Gastroesophageal sphincter (tissue), 4 donors: ENCODE measurements around the gene RAB24. TPM values are rescaled to one million over a fixed set of nuclear protein-coding genes. Genes with fewer than 3 reads are reported as not detected.

Source experiments
- ATAC-seq: fragments of 150-250 bp; one replicate; pipeline ENCODE4 v1.9.1; 2016; ENCODE audit warnings: mild to moderate bottlenecking, moderate library complexity
- H3K27ac ChIP-seq, 4 donors: fragments of 200-600 bp; sonication (generic) in 3 of 4; 1 replicate in 3 of 4; 2 replicates in 1 of 4; pipeline ENCODE4 v1.5.1; 2016 to 2019
- H3K27me3 ChIP-seq: fragments of 200-600 bp; sonication (generic); one replicate; pipeline ENCODE4 v1.5.1; 2019
- H3K36me3 ChIP-seq, 2 donors: fragments of 200-600 bp; sonication (generic); one replicate each; pipeline ENCODE4 v1.5.1; 2019; ENCODE audit warnings: control low read depth in 1 of 2
- H3K4me1 ChIP-seq, 3 donors: fragments of 200-600 bp; sonication (generic); 1 replicate in 2 of 3; 2 replicates in 1 of 3; pipeline ENCODE4 v1.5.1; 2016 to 2019; ENCODE audit warnings: control low read depth in 2 of 3
- H3K4me3 ChIP-seq, 2 donors: fragments of 200-600 bp; sonication (generic); one replicate each; pipeline ENCODE4 v1.5.1; 2019; ENCODE audit warnings: mild to moderate bottlenecking in 1 of 2, moderate library complexity in 1 of 2
- H3K9me3 ChIP-seq, 3 donors: fragments of 200-600 bp; sonication (generic); one replicate each; pipeline ENCODE4 v1.5.1; 2017 to 2019; ENCODE audit warnings: control low read depth in 2 of 3
- EP300 ChIP-seq: sonication (generic); formaldehyde crosslinking; IDR thresholded peaks from one replicate; pipeline ENCODE4 v1.6.1; 2017; ENCODE audit warnings: antibody characterized with exemption, mild to moderate bottlenecking
- POLR2A ChIP-seq, 2 donors: fragments of 450-650 bp; IDR thresholded peaks; one replicate each; pipeline ENCODE4 v1.6.1; 2017; ENCODE audit warnings: antibody characterized with exemption in 2 of 2, mild to moderate bottlenecking in 2 of 2, moderate library complexity in 1 of 2
- POLR2AphosphoS5 ChIP-seq: sonication (generic); formaldehyde crosslinking; IDR thresholded peaks from one replicate; pipeline ENCODE4 v1.6.1; 2017; ENCODE audit warnings: antibody characterized with exemption
- WGBS, 2 donors: methylation state at CpG; one replicate each; pipeline ENCODE4 v1.1.5; 2018; ENCODE audit warnings: low coverage in 1 of 2; 5-methylcytosine and 5-hydroxymethylcytosine counted together
- total RNA-seq, 4 donors: library from RNA; depleted of rRNA; stranded (reverse); fragments of >200 nt; gene quantifications; one replicate each; pipeline ENCODE4 v1.1.0, GENCODE V29; 2016
- TF ChIP-seq, protein P1 (sequence below), 4 experiments: fragments of 200-600 bp in 2 of 4; fragments of 450-650 bp in 2 of 4; sonication (generic) in 1 of 4; IDR thresholded peaks; one replicate each; pipeline ENCODE4 v1.5.1; 2017 to 2019; ENCODE audit warnings: antibody characterized with exemption in 4 of 4, mild to moderate bottlenecking in 2 of 4, moderate library complexity in 2 of 4

Gene RAB24
- total RNA-seq, 4 donors from 2014 or later: 21.4 to 32.4 (median 24.8) TPM

DNA sequence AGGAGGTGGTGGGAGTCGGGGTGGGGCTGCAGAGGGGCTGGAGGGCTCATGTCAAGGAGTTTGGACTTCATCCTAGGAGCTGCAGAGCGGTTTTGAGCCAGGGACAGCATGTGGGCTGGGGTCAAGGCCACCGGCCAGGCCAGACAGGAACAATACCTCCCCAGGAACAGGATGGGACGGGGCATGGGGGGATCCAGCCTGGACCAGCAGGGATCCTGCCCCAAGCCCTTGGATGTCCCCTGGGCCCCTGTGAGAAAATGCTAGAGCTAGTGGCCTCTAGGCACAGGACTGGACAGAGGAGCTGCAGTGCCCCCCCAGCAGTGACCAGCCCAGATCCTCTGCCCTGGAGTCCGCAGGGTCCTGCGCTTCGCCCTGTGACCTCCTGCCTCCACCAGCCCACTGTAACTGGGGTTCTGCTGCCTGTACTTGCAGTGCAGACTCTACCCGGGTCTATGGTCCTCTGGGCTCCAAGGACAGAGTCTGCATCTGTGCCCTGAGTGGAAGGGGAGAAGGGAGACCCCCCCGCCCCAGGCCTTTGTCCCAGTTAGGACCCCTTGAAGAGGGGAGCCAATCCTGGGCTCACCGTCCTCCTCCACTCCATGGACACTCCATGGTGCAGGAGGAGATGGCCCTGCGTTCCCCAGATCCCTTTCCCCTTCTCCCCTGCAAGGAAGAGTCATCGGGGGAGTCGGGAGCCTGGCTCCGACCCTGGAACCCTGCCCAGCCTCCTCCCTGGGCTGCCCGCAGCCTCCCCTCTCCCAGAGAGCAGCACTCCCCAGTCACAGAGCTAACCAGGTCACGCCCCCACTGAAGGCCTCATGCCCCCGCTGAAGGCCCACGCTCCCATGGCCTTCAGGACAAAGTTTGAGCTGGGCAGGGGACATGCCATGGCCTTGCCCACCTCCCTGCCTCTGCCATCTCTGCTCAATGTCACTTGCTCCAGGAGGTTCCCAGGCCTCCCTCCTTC is 11.1 kb upstream of the RAB24 start:
- TF ChIP-seq POLR2AphosphoS5 (no peak), POLR2A (IDR thresholded peaks at IDR 0.05) (no peak), EP300 (no peak)
- TF ChIP-seq, protein P1, sequence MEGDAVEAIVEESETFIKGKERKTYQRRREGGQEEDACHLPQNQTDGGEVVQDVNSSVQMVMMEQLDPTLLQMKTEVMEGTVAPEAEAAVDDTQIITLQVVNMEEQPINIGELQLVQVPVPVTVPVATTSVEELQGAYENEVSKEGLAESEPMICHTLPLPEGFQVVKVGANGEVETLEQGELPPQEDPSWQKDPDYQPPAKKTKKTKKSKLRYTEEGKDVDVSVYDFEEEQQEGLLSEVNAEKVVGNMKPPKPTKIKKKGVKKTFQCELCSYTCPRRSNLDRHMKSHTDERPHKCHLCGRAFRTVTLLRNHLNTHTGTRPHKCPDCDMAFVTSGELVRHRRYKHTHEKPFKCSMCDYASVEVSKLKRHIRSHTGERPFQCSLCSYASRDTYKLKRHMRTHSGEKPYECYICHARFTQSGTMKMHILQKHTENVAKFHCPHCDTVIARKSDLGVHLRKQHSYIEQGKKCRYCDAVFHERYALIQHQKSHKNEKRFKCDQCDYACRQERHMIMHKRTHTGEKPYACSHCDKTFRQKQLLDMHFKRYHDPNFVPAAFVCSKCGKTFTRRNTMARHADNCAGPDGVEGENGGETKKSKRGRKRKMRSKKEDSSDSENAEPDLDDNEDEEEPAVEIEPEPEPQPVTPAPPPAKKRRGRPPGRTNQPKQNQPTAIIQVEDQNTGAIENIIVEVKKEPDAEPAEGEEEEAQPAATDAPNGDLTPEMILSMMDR (IDR thresholded peaks at IDR 0.05): no peak
- 89 to 100% methylated on average over 3 of the region's 18 CpGs for WGBS, 2 donors
- Histone ChIP-seq H3K27ac (no peak overlapping the region), H3K27me3 (no peaks in the 10 kb centered on the region), H3K4me3 (no peak overlapping the region), H3K36me3 (peaks cover 0 to 7% of the 10 kb centered on the region in 2 donors), H3K4me1 (peaks cover 0 to 28% (median 18%) of the 10 kb centered on the region in 3 donors), H3K9me3 (no peaks in the 10 kb centered on the region)
- ATAC-seq: no peak

DNA sequence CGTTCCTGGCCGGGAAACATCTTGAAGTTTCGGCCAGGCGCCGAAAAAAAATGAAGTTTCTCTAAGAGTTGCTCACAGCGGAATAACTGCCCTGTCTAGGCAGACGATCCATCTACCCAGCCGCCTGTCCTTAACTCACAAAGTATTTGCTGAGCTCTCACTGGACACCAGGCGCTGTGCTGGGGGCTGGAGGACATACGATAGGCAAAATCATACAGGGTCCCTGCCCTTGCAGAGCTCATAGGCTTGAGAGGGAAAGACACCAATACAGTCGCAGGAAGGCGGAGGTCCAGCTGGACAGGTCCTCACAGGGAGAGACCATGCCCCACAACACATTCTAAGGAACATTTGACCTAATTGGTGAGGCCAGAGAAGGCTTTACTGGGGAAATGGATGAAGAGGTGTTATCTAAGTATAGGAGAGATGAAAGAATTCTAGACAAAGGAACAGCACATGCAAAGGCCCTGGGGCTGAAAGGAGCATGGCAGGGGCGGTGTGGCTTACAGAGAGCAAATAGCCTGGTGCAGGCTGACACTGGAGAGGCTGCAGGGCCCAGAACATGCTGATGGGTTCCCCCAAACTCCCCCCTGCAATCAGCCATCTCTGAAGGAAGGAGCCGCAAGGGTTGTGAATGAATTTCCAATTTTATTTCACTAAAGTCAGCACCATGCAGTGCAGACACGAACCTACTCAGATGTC is 10.2 kb upstream of the RAB24 start:
- Histone ChIP-seq H3K9me3 (no peaks in the 10 kb centered on the region), H3K36me3 (peaks cover 0 to 7% of the 10 kb centered on the region in 2 donors), H3K4me3 (no peak overlapping the region), H3K27me3 (no peaks in the 10 kb centered on the region), H3K27ac (no peak overlapping the region), H3K4me1 (peaks cover 0 to 28% (median 18%) of the 10 kb centered on the region in 3 donors)
- TF ChIP-seq EP300 (no peak), POLR2A (IDR thresholded peaks at IDR 0.05) (no peak), POLR2AphosphoS5 (no peak)
- TF ChIP-seq, protein P1 (IDR thresholded peaks at IDR 0.05): no peak
- whole genome bisulfite sequencing, 2 donors: 86 to 100% methylated on average over 2 to 5 of the region's 15 CpGs
- ATAC-seq: no peak

DNA sequence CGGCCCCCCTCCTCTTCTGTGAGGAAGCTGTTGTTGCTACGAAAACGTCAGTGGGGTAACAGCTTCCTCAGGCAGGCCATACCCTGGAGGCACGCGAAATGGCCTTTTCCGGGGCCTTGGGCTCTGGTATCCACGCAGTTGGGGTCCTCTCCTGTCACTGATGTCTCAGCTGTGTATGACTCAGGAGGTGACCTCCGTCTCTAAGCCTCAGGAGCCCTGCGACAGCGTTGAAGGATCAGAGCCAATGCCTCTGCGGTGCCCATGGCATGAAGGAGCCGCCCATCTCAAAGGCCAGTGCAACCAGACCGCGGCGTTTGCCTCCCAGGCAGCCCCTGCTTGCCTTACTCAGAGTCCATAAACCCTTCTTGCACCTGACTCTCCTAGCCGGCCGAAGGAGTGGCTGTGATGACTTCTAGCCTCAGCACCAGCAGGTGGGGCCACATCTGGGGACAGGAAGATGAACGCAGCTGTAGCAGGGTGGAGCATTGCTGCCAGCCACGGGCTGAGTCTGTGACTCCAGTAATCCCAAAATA is 9.2 kb upstream of the RAB24 start:
- Histone ChIP-seq H3K9me3 (no peaks in the 10 kb centered on the region), H3K4me3 (peak overlapping the region in 1 of 2 donors; percentile 63), H3K27ac (peak overlapping the region in 1 of 4 donors; percentile 74), H3K36me3 (peaks cover 0 to 11% of the 10 kb centered on the region in 2 donors), H3K27me3 (no peaks in the 10 kb centered on the region), H3K4me1 (peaks cover 0 to 28% (median 18%) of the 10 kb centered on the region in 3 donors)
- TF ChIP-seq POLR2A (IDR thresholded peaks at IDR 0.05): no peak
- no peak for TF ChIP-seq EP300
- no peak for TF ChIP-seq POLR2AphosphoS5
- TF ChIP-seq, protein P1 (IDR thresholded peaks at IDR 0.05): no peak
- ATAC-seq: no peak
- 17% methylated on average over 7 of the region's 19 CpGs; no CpG with 5 or more reads in 1 of the 2 donors for WGBS, 2 donors

DNA sequence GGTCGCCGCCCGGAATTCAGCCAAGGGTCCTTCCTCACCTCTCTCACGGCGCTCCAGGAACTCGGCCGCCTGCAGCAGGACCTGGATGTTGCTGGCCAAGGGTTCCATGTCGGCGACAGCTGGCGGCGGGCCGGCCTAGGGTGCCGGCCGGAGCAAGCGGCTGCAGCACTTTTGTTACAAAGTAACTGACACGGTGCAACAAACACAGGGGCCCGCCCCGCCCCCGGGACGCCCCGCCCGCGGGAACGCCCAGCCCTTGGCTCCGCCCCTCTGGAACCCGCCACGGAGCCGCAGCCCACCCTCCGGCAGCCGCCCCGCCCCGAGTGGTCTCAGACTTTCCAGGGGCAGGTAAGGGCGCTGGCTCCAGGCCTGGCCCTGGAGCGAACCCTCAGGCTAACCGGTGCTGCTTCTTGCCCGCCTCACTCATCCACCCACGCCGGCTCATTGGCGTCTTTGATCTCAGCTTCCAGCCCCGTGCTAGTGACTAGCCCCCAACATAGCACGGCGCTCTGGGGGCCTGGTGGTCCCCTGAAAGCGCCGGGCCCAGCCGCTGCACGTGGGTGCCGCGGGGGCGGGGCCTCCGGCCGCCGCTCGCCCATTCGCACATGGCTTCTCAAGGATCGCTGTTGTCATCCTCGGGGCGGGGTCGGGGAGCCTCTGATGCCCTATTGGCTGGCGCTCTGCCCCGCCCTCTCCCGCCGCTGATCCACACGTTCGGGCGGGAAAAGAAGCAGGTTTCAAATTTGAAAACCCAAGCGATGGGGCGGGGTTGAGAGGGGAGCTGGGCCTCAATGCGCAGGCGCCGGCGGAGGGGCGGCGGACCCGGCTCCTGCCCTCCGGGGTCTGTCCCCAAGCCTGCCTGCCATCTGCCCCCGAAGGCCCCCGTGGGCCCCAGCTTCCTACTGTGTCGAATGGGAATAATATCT is 8.5 kb upstream of the RAB24 start, which contains the start of gene MXD3:
TSS of gene MXD3 (minus strand) at position 176 of the 926 bp plus-strand sequence. CDS start at position 108, 68 bp downstream.
- peak within 1 kb of the TSS; percentile 36 to 63 for H3K4me3 ChIP-seq
- WGBS, 2 donors: 0% methylated on average over 4 of the region's 78 CpGs; no CpG with 5 or more reads in 1 of the 2 donors
- ATAC-seq: peak; percentile 95
- H3K9me3 ChIP-seq: no peaks in the 10 kb centered on the region
- peaks cover 0 to 28% (median 18%) of the 10 kb centered on the region in 3 donors for H3K4me1 ChIP-seq
- TF ChIP-seq POLR2AphosphoS5 (peak; percentile 27), POLR2A (IDR thresholded peaks at IDR 0.05) (no peak)
- H3K27ac ChIP-seq: peak within 1 kb of the TSS in 3 of 4 donors; percentile 26 to 74 (median 56)
- H3K27me3 ChIP-seq: no peaks in the 10 kb centered on the region
- peaks cover 0 to 13% of the 10 kb centered on the region in 2 donors for H3K36me3 ChIP-seq
